Activated gamma-delta T cell (primary cell): ENCODE data around the gene N4BP2L1.
"Not testable (repeated sequence)": the region's sequence is repeated elsewhere in the genome, so short reads cannot be mapped to it uniquely, and the experiment has no call there.

Source experiments
- DNase-seq: peaks from one replicate; lab custom pipeline; 2025; lab: John Stamatoyannopoulos, UW

N4BP2L1 gene

GRCh38 chr13:32390048-32390447, 37.9 kb downstream of the N4BP2L1 start:
- DNase-seq: no peak

GRCh38 chr13:32385410-32385809, 42.5 kb downstream of the N4BP2L1 start:
- DNase-seq: no peak

- no peak for DNase-seq
Observed at GRCh38 chr13:32384702-32385101, 43.2 kb downstream of the N4BP2L1 start.

GRCh38 chr13:32383836-32384618, 43.9 kb downstream of the N4BP2L1 start:
- no peak for DNase-seq

GRCh38 chr13:32381539-32381938, 46.4 kb downstream of the N4BP2L1 start:
- DNase-seq: no peak

- no peak for DNase-seq
Observed at GRCh38 chr13:32378012-32378411, 49.9 kb downstream of the N4BP2L1 start.

- no peak for DNase-seq
Observed at GRCh38 chr13:32376642-32377415, 51.1 kb downstream of the N4BP2L1 start.

GRCh38 chr13:32370805-32371204, 57.1 kb downstream of the N4BP2L1 start:
- DNase-seq: no peak

- DNase-seq: no peak
Observed at GRCh38 chr13:32362574-32362973, 65.4 kb downstream of the N4BP2L1 start.

GRCh38 chr13:32355935-32356334, 72.0 kb downstream of the N4BP2L1 start:
- not testable (repeated sequence) for DNase-seq

- DNase-seq: no peak
Observed at GRCh38 chr13:32354040-32354439, 73.9 kb downstream of the N4BP2L1 start.

GRCh38 chr13:32350839-32351441, 77.0 kb downstream of the N4BP2L1 start:
- DNase-seq: not testable (repeated sequence)
